MCF 10A (cell line): Measurements from ENCODE around the gene ASAP3. TPM values are rescaled to one million over a fixed set of nuclear protein-coding genes. Genes with fewer than 3 reads are reported as not detected.

ENCODE experiments used
- BruUV-seq: library from RNA; stranded (reverse); fragments of 400-500 nt; replicated peaks from 2 replicates; lab custom pipeline; 2021; lab: Mats Ljungman, UMichigan
- CTCF ChIA-PET: fragments of 300-600 bp; sonication (Branson Sonifier 250); formaldehyde crosslinking; extraction: SDS; loops from one replicate; lab custom pipeline; 2021; ENCODE audit warnings: antibody characterized with exemption, inconsistent platforms; lab: Yijun Ruan, JAX
- POLR2A ChIA-PET: fragments of 300-600, 350-650 bp; sonication (Branson Sonifier 250); formaldehyde crosslinking; extraction: SDS; loops from one replicate; lab custom pipeline; 2020; ENCODE audit warnings: antibody characterized with exemption, inconsistent platforms; lab: Yijun Ruan, JAX
- DNase-seq: peaks from one replicate; pipeline ENCODE4 v3.0.0-alpha.2; 2018; ENCODE audit not compliant: unreplicated experiment
- H3K27ac Mint-ChIP-seq: one replicate; pipeline ENCODE4 v1.8.0; 2022; ENCODE audit warnings: mild to moderate bottlenecking, low read depth, mixed read lengths; ENCODE audit not compliant: unreplicated experiment
- H3K27me3 Mint-ChIP-seq: one replicate; pipeline ENCODE4 v1.8.0; 2022; ENCODE audit warnings: mixed read lengths; ENCODE audit not compliant: insufficient read depth, unreplicated experiment
- H3K36me3 Mint-ChIP-seq: one replicate; pipeline ENCODE4 v1.8.0; 2022; ENCODE audit warnings: mild to moderate bottlenecking, moderate library complexity, mixed read lengths; ENCODE audit not compliant: insufficient read depth, unreplicated experiment
- H3K4me1 Mint-ChIP-seq: one replicate; pipeline ENCODE4 v1.8.0; 2022; ENCODE audit warnings: mixed read lengths; ENCODE audit not compliant: insufficient read depth, unreplicated experiment
- H3K4me3 Mint-ChIP-seq: one replicate; pipeline ENCODE4 v1.8.0; 2022; ENCODE audit warnings: mild to moderate bottlenecking, moderate library complexity, mixed read lengths; ENCODE audit not compliant: unreplicated experiment
- H3K9me3 Mint-ChIP-seq: one replicate; pipeline ENCODE4 v1.8.0; 2022; ENCODE audit warnings: mixed read lengths; ENCODE audit not compliant: unreplicated experiment
- CTCF ChIP-seq: fragments of 200-600 bp; IDR thresholded peaks from one replicate; pipeline ENCODE4 v1.8.0; 2022; ENCODE audit warnings: antibody characterized with exemption, mild to moderate bottlenecking; ENCODE audit not compliant: unreplicated experiment
- intact Hi-C: fragments of 100-400 bp; cut with micrococcal nuclease; formaldehyde crosslinking; loops from 2 replicates; pipeline ENCODE4 v1.14.1; 2022
- total RNA-seq: library from RNA; stranded (reverse); gene quantifications from 2 replicates; pipeline ENCODE4 v1.2.3, GENCODE V29; 2022

The ASAP3 gene
- total RNA-seq, 1 experiment from 2014 or later: 11.1 TPM

DNA sequence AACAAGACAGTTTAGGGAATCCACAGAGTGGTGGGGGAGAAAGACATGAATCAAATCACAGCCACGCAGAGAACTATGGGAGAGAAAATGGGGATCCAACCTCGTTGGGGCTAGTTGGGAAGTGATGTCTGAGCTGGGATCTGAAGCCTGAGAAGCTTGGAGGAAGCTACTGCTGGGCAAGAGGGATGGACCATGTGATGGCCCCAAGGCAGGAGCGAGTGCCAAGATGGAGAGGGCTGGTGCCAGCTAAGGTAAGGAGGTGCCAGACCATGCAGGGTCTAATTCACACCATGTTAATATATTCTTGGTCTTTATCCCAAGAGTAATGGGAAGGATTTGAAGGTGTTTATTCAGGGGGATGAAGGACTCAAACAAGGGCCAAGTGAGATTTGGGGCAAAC is 41.2 kb downstream of the ASAP3 start:
- no peak overlapping the region for H3K27ac Mint-ChIP-seq
- intact Hi-C loops: no loop called here

DNA sequence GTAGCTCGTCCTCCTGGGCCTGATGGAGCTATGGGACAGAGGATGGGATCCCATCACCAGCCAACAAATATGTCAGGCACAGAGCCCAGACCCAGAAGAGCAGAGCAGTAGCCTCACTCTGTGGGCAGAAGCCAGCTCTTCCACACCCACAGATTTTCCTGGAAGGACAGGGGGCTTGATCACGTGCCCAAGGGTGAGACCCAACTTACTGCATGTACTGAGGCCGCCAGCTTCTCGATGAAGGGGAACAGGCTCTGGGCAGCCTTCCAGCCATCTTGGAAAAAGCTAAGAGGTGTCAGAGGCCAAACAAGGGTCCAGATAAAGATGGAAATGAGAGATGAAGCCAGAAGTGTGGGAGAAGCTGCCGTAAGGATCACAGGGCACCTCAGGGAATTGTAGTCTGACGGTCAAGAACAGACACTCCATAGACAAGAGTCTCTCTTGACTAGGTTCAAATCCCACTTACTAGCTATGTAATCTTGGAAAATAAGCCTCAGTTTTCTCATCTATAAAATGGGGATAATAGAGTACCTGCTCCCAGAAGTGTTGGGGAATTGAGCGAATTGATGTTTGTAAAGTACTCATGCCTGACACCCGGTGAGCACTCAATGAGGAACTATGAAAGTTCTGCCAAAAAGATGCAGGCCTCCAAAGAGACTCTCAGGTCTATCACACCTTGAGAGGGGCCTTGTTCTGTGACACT is 42.4 kb downstream of the ASAP3 start:
- DNase-seq: no peak
- BruUV-seq: no TSS peak
- no peaks in the 10 kb centered on the region for H3K9me3 Mint-ChIP-seq
- no peak for TF ChIP-seq CTCF
- H3K36me3 Mint-ChIP-seq: peaks cover 19% of the 10 kb centered on the region
- ChIA-PET CTCF (interaction anchor here (1.0 kb wide), 1 partner anchor 38 kb away, joined by 6 read pairs; no protein-coding TSS in a partner anchor), POLR2A (interaction anchor here (1.6 kb wide), 1 partner anchor 14 kb away, joined by 3 read pairs; no protein-coding TSS in a partner anchor)
- no peaks in the 10 kb centered on the region for H3K27me3 Mint-ChIP-seq
- H3K4me1 Mint-ChIP-seq: peaks cover 6% of the 10 kb centered on the region
- intact Hi-C loops: no loop called here
- no peak overlapping the region for H3K4me3 Mint-ChIP-seq
- peak overlapping the region; percentile 73 for H3K27ac Mint-ChIP-seq

More for the DNA sequence above, 41.2 kb downstream of the ASAP3 start:
- BruUV-seq: no TSS peak
- peaks cover 6% of the 10 kb centered on the region for H3K4me1 Mint-ChIP-seq
- DNase-seq: peak; percentile 36
- no peaks in the 10 kb centered on the region for H3K27me3 Mint-ChIP-seq
- POLR2A ChIA-PET: interaction anchor here (0.6 to 1.2 kb wide), 3 partner anchors 39 to 81 kb away, joined by 3 to 7 read pairs (median 4); no protein-coding TSS in a partner anchor
- CTCF ChIA-PET: interaction anchor here (0.5 kb wide), 1 partner anchor 331 kb away, joined by 3 read pairs; no protein-coding TSS in a partner anchor
- H3K4me3 Mint-ChIP-seq: no peak overlapping the region
- no peak for TF ChIP-seq CTCF
- peaks cover 29% of the 10 kb centered on the region for H3K36me3 Mint-ChIP-seq
- H3K9me3 Mint-ChIP-seq: no peaks in the 10 kb centered on the region

GRCh38 chr1:23438545-23438944 is 45.4 kb downstream of the ASAP3 start:
- ChIA-PET POLR2A (no interaction called here), CTCF (no interaction called here)
- TF ChIP-seq CTCF: no peak
- intact Hi-C loops: no loop called here
- H3K36me3 Mint-ChIP-seq: peaks cover 25% of the 10 kb centered on the region
- no peak for DNase-seq
- H3K27ac Mint-ChIP-seq: no peak overlapping the region
- no peaks in the 10 kb centered on the region for H3K9me3 Mint-ChIP-seq
- no peaks in the 10 kb centered on the region for H3K27me3 Mint-ChIP-seq
- no TSS peak for BruUV-seq
- peaks cover 6% of the 10 kb centered on the region for H3K4me1 Mint-ChIP-seq
- H3K4me3 Mint-ChIP-seq: no peak overlapping the region

GRCh38 chr1:23437355-23437664 is 46.7 kb downstream of the ASAP3 start:
- H3K9me3 Mint-ChIP-seq: no peaks in the 10 kb centered on the region
- H3K4me1 Mint-ChIP-seq: peaks cover under 1% of the 10 kb centered on the region
- H3K36me3 Mint-ChIP-seq: peaks cover 38% of the 10 kb centered on the region
- H3K27ac Mint-ChIP-seq: no peak overlapping the region
- ChIA-PET POLR2A (no interaction called here), CTCF (interaction anchor here (0.6 kb wide), 1 partner anchor 14 kb away, joined by 3 read pairs; no protein-coding TSS in a partner anchor)
- H3K27me3 Mint-ChIP-seq: no peaks in the 10 kb centered on the region
- intact Hi-C loops: no loop called here
- H3K4me3 Mint-ChIP-seq: no peak overlapping the region
- DNase-seq: no peak
- no TSS peak for BruUV-seq
- no peak for TF ChIP-seq CTCF
